Stomach (tissue), 4 donors: ENCODE data around the gene UGT3A2.

Source experiments
- CTCF ChIP-seq, 7 experiments: fragments of 450-650 bp in 4 of 7; fragments of 200-600 bp in 3 of 7; sonication (generic) in 3 of 7; IDR thresholded peaks; one replicate each; pipeline ENCODE4 v1.5.1; 2016 to 2019; ENCODE audit warnings: antibody characterized with exemption in 7 of 7, control low read depth in 2 of 7, mild to moderate bottlenecking in 1 of 7
- POLR2A ChIP-seq, 4 donors: fragments of 450-650 bp; IDR thresholded peaks; one replicate each; pipeline ENCODE4 v1.6.1; 2016; ENCODE audit warnings: antibody characterized with exemption in 4 of 4, control low read depth in 2 of 4, mild to moderate bottlenecking in 1 of 4, moderate library complexity in 1 of 4
- POLR2AphosphoS5 ChIP-seq, 3 donors: sonication (generic); formaldehyde crosslinking; IDR thresholded peaks; one replicate each; pipeline ENCODE4 v1.6.1; 2016; ENCODE audit warnings: antibody characterized with exemption in 3 of 3

- TF ChIP-seq CTCF (IDR thresholded peaks at IDR 0.05) (no peak), POLR2A (IDR thresholded peaks at IDR 0.05) (no peak), POLR2AphosphoS5 (IDR thresholded peaks at IDR 0.05) (no peak)
These were observed 65.7 kb downstream of the UGT3A2 start for GRCh38 chr5:36001032-36001431.
